SKM-1 treated with dmso at 0.1 percent for 144 hours (cell line): ENCODE measurements around the gene RNASE7.
"Not testable (repeated sequence)": the region's sequence is repeated elsewhere in the genome, so short reads cannot be mapped to it uniquely, and the experiment has no call there.

Experiments
- DNase-seq: peaks from one replicate; lab custom pipeline; 2025; ENCODE audit not compliant: unreplicated experiment; lab: John Stamatoyannopoulos, UW

Gene RNASE7, protein sequence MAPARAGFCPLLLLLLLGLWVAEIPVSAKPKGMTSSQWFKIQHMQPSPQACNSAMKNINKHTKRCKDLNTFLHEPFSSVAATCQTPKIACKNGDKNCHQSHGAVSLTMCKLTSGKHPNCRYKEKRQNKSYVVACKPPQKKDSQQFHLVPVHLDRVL

GRCh38 chr14:21041676-21042433 lies at the start of gene RNASE7:
Gene RNASE7 (plus strand): TSS chr14:21042362. CDS start chr14:21042993, 631 bp downstream.
- DNase-seq = no peak

DNA sequence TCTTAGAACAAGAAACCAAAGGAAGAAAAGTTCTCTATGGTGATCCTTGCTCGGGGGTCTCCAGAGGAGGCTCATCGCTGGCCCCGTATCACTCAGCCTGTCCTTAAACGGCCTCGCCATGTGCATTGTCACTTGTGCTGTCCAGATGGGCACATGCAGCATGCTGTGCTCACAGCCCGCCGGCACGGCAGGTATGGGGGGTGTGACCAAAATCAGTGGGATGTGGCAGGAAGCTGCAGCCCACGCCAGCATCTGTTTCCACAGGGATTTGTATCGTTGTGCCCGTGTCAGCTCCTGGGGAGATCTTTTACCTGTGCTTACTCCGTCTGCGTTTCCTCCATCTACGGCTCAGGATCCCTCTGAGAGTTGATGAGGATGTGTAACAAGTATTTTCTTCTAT lies 45.6 kb upstream of the RNASE7 start:
- DNase-seq = no peak

DNA sequence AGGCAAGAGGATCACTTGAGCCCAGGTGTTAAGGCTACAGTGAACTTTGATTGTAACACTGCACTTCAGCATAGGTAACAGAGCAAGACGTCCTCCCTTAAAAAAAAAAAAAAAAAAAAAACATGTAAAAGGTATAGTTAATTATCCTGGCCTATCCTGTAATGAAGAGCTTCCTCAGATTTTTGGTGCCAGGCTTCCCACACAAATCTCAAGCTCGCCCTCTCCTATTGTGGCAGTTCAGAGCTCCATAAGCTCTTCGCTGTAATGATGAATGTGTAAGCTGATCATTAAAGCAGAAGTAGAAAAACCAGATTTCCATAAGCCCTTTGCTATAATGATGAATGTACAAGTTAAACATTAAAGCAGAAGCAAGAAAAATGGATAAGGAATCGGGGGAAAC lies 45.0 kb upstream of the RNASE7 start:
- no peak for DNase-seq

- no peak for DNase-seq
These were observed 44.6 kb upstream of the RNASE7 start for GRCh38 chr14:20997564-20997963.

- no peak for DNase-seq
These were observed 44.0 kb upstream of the RNASE7 start for GRCh38 chr14:20998139-20998538.

GRCh38 chr14:20998674-20999366 lies 43.3 kb upstream of the RNASE7 start, which contains the start of gene SLC39A2:
Gene SLC39A2 (plus strand): TSS chr14:20999293. CDS start chr14:20999447, 154 bp downstream.
- DNase-seq = no peak

DNA sequence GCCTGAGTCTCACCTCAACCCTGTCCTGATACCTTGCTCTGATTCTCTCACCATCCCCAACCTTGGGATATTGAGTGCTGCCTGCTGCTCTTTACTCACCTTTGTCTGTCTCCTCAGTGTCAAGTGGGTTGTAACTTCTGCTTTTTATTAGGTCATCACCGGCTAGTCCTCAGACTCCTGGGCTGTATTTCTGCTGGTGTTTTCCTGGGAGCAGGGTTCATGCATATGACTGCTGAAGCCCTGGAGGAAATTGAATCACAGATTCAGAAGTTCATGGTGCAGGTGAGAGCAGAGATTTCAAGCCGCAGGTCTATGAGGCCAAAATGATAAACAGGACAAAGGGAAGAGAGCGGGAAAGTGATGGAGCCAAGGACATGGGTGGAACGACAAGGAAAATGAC lies 42.6 kb upstream of the RNASE7 start:
- no peak for DNase-seq

- DNase-seq = no peak
These were observed 40.9 kb upstream of the RNASE7 start for GRCh38 chr14:21001218-21001617.

- no peak for DNase-seq
These were observed 38.3 kb upstream of the RNASE7 start for GRCh38 chr14:21003788-21004346.

- DNase-seq = not testable (repeated sequence)
These were observed 32.4 kb upstream of the RNASE7 start for GRCh38 chr14:21009721-21010120.

GRCh38 chr14:21011136-21011535 lies 31.0 kb upstream of the RNASE7 start:
- no peak for DNase-seq

GRCh38 chr14:21014761-21015190 lies 27.4 kb upstream of the RNASE7 start:
- DNase-seq = peak; percentile 30

DNA sequence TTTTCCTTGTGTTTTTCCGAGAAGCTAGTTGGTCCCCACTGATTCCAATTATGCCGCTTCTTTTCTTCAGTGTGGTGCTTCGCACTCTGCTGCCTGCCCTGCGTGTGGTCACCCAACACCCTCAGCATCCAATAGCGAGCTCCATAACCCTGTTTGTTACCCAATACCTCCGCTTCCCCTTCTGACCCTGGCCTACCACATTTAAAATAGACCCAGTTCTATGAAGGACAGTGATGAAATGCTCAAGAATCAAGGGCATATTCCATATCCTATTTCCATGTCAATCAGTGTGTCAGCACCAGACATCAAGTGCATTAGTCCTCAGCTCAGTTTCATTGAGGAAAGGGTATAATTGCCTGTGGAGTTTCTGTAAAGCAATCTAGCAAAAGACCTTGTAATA lies 26.9 kb upstream of the RNASE7 start:
- DNase-seq = peak; percentile 62

GRCh38 chr14:21016413-21017190 lies 25.6 kb upstream of the RNASE7 start:
- no peak for DNase-seq

DNA sequence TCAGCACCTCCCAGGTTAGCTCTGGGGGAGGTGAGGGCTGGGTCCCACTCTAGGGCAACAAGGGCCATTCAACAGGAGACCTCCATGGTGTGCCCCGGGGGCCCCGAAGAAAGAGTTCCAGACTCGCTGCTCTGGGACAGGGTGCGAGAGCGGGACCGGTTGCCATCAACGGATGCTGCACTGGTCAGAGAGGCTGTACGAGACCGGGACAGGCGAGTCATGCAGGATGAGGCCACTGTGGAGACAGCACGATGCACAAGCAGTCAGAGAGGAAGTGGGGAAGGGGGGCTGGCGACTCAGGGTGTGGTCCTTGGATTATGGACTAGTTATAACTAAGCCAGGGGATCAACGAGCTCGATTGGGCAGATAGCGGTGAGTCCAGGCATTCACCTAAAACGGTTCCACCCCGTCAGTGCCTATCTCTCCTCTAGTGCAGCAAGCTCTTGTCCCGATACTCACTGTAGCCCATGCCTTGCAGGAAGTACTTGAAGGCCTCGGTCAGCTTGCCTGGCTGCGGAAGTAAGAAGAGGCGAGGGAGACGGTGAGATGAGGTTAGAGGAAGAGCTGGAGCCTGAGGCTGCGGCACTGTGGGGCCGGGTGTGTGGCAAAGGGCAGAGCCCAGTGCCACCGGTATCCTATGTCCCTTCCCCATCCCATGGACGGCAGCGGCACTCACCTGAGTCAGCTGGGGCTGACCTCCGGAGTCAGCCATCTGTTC lies 24.5 kb upstream of the RNASE7 start:
- DNase-seq = no peak

DNA sequence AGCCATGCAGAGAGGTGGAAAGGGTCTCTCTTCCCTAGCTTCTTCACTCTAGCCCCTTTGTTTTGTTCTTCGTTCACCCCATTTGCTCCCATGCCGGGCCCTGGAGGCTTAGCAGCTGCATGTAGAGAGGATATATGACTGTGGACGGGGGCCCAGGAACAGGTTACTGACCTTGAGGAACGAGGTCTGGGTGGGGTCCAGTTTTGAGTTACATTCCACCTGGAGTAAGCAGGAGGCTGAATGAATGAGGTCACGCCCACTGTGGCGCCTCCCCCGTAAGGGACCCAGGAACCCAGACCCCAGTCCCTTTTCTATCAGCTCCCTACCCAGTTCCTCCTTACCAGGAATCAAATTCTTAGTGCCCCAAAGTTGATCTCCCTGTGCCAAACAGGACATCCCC lies 23.9 kb upstream of the RNASE7 start:
- DNase-seq = no peak

DNA sequence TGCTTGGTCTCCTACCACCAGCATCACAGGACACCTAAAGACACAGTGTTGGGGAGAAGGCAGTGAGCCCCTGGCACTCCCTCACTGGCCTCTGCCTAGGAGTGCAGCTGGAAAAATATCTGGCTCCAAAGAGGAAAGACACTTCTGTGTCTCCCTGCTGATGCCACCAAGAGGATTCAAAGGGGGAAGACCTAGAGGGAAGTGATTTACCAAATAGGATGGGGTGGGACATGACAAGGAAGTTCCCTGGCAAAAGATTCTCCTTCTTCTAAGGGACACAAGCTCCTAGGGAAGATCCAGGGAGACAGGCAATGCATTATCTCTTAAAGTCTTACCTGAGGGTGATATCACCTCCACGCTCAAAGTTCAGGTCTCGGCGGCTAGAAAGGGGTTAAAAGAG lies 23.4 kb upstream of the RNASE7 start:
- DNase-seq = no peak

- no peak for DNase-seq
These were observed 22.8 kb upstream of the RNASE7 start for GRCh38 chr14:21019366-21019765.

DNA sequence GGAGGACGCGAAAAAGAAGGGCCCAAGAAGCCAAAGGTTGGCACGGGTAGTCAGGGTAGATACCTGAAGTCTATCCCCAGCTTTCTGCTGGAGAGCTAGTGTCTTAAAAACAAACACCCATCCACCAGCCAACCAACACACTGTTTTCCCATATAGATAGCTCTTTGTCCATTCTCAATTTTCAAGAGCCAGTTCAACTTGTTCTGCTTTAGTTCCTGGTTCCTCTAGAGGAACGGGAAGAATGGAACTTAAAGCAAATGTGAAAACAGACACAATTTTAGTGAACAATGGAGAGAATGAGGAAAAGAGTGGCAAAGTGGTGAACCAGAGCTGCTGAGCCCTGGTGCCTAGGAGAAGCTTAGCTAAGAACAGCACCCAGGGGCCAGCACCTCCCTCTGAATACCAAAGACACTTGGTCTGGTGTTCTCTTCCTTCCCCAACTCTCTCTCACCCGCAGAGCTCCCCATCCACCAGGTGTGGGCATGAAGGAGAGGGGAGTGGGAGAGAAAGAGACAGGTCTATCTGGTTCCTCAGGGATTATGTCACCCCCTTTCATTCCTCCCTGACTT lies 21.1 kb upstream of the RNASE7 start:
- DNase-seq = no peak

GRCh38 chr14:21022686-21023085 lies 19.5 kb upstream of the RNASE7 start:
- DNase-seq = no peak
